Calu3 (cell line): Measurements from ENCODE around the gene EPB41L3. TPM values are rescaled to one million over a fixed set of nuclear protein-coding genes. Genes with fewer than 3 reads are reported as not detected.

Source experiments
- BruUV-seq: library from RNA; stranded (reverse); fragments of 400-500 nt; replicated peaks from 2 replicates; lab custom pipeline; 2021; lab: Mats Ljungman, UMichigan
- CTCF ChIA-PET: fragments of 300-600 bp; sonication (Branson Sonifier 250); formaldehyde crosslinking; loops from one replicate; lab custom pipeline; 2022; ENCODE audit warnings: antibody characterized with exemption; lab: Charles Lee
- DNase-seq: peaks from one replicate; pipeline ENCODE4 v3.0.0; 2022
- H3K27ac Mint-ChIP-seq: one replicate; pipeline ENCODE4 v1.8.0; 2022; ENCODE audit warnings: mixed read lengths; ENCODE audit not compliant: unreplicated experiment
- H3K27me3 Mint-ChIP-seq: one replicate; pipeline ENCODE4 v1.8.0; 2022; ENCODE audit warnings: mixed read lengths; ENCODE audit not compliant: unreplicated experiment
- H3K36me3 Mint-ChIP-seq: one replicate; pipeline ENCODE4 v1.8.0; 2022; ENCODE audit warnings: mild to moderate bottlenecking, moderate library complexity, mixed read lengths; ENCODE audit not compliant: insufficient read depth, unreplicated experiment
- H3K4me1 Mint-ChIP-seq: one replicate; pipeline ENCODE4 v1.8.0; 2022; ENCODE audit warnings: mild to moderate bottlenecking, low read depth, mixed read lengths; ENCODE audit not compliant: unreplicated experiment
- H3K4me3 Mint-ChIP-seq: one replicate; pipeline ENCODE4 v1.8.0; 2022; ENCODE audit warnings: mild to moderate bottlenecking, low read depth, moderate library complexity, mixed read lengths; ENCODE audit not compliant: unreplicated experiment
- H3K9me3 Mint-ChIP-seq: one replicate; pipeline ENCODE4 v1.8.0; 2022; ENCODE audit warnings: low read depth, mixed read lengths; ENCODE audit not compliant: unreplicated experiment
- CTCF ChIP-seq: fragments of 200-600 bp; IDR thresholded peaks from one replicate; pipeline ENCODE4 v1.8.0; 2022; ENCODE audit warnings: antibody characterized with exemption; ENCODE audit not compliant: unreplicated experiment
- intact Hi-C: fragments of 100-400 bp; cut with micrococcal nuclease; formaldehyde crosslinking; loops from one replicate; pipeline ENCODE4 v1.10.0; 2022; ENCODE audit not compliant: unreplicated experiment
- total RNA-seq: library from RNA; stranded (reverse); gene quantifications from 2 replicates; pipeline ENCODE4 v1.2.3, GENCODE V29; 2022

The EPB41L3 gene
- total RNA-seq, 1 experiment from 2014 or later, result not detected

GRCh38 chr18:5388896-5389295 is 154.9 kb downstream of the EPB41L3 start:
- CTCF ChIA-PET, result no interaction called here
- Mint-ChIP-seq H3K36me3 (no peaks in the 10 kb centered on the region), H3K4me1 (no peaks in the 10 kb centered on the region), H3K9me3 (peaks cover 7% of the 10 kb centered on the region), H3K27ac (no peak overlapping the region), H3K4me3 (no peak overlapping the region), H3K27me3 (no peaks in the 10 kb centered on the region)
- no peak for DNase-seq
- intact Hi-C loops, result no loop called here
- TF ChIP-seq CTCF, result no peak
- no TSS peak for BruUV-seq

GRCh38 chr18:5380586-5380985 is 163.2 kb downstream of the EPB41L3 start:
- DNase-seq, result no peak
- Mint-ChIP-seq H3K36me3 (no peaks in the 10 kb centered on the region), H3K27ac (no peak overlapping the region), H3K4me3 (no peak overlapping the region), H3K9me3 (peaks cover 3% of the 10 kb centered on the region), H3K27me3 (peaks cover 19% of the 10 kb centered on the region), H3K4me1 (no peaks in the 10 kb centered on the region)
- no peak for TF ChIP-seq CTCF
- CTCF ChIA-PET, result no interaction called here
- intact Hi-C loops, result no loop called here
- no TSS peak for BruUV-seq

DNA sequence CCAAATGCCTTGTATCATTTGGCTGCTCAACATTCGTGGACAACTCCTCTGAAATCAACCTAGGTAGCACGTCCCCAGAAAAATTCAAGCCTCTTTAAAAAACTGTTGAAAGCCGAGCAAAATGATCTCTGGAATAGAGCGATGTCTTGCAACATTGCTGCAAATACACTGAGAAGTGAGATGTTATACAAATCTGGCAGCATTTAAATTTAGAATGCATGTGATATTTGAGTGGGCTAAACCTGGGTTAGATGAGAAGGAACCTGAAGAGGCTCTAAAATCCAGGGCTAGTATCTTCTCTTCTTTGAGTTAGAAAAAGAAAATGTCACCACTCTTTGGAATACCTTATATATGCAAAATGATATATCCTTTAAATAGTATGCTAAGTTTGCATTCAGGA is 166.8 kb downstream of the EPB41L3 start:
- BruUV-seq, result no TSS peak
- Mint-ChIP-seq H3K9me3 (peaks cover 6% of the 10 kb centered on the region), H3K27me3 (peaks cover 7% of the 10 kb centered on the region), H3K4me1 (no peaks in the 10 kb centered on the region), H3K36me3 (no peaks in the 10 kb centered on the region), H3K27ac (no peak overlapping the region), H3K4me3 (no peak overlapping the region)
- intact Hi-C loops, result no loop called here
- TF ChIP-seq CTCF, result no peak
- no peak for DNase-seq
- CTCF ChIA-PET, result no interaction called here

GRCh38 chr18:5370332-5370731 is 173.5 kb downstream of the EPB41L3 start:
- peaks cover 9% of the 10 kb centered on the region for H3K9me3 Mint-ChIP-seq
- H3K4me3 Mint-ChIP-seq, result no peak overlapping the region
- no peaks in the 10 kb centered on the region for H3K4me1 Mint-ChIP-seq
- TF ChIP-seq CTCF, result no peak
- H3K27me3 Mint-ChIP-seq, result no peaks in the 10 kb centered on the region
- no TSS peak for BruUV-seq
- H3K27ac Mint-ChIP-seq, result no peak overlapping the region
- intact Hi-C loops, result no loop called here
- no peaks in the 10 kb centered on the region for H3K36me3 Mint-ChIP-seq
- CTCF ChIA-PET, result no interaction called here
- no peak for DNase-seq
